Caco-2 (cell line): ENCODE results near the gene SLCO2A1. TPM values are rescaled to one million over a fixed set of nuclear protein-coding genes. Genes with fewer than 3 reads are reported as not detected.

ENCODE experiments used
- BruUV-seq: library from RNA; stranded (reverse); fragments of 400-500 nt; replicated peaks from 2 replicates; lab custom pipeline; 2021; lab: Mats Ljungman, UMichigan
- CTCF ChIA-PET: fragments of 300-600 bp; sonication (Branson Sonifier 250); formaldehyde crosslinking; loops from one replicate; lab custom pipeline; 2022; ENCODE audit warnings: antibody characterized with exemption; lab: Charles Lee
- POLR2A ChIA-PET: fragments of 300-600 bp; sonication (Branson Sonifier 250); formaldehyde crosslinking; loops from one replicate; lab custom pipeline; 2022; ENCODE audit warnings: antibody characterized with exemption; lab: Charles Lee
- DNase-seq, 2 experiments: peaks; one replicate each; pipeline versions ENCODE4 v3.0.0 to v3.0.0-alpha.2; 2020 to 2022
- H3K27me3 ChIP-seq: replicated peaks from 2 replicates; pipeline ENCODE4 v1.6.0; 2011; ENCODE audit warnings: low read length; ENCODE audit not compliant: control insufficient read depth, insufficient read depth
- H3K36me3 ChIP-seq: 2 replicates; pipeline ENCODE4 v1.5.1; 2011; ENCODE audit warnings: low read length; ENCODE audit not compliant: control insufficient read depth, insufficient read depth
- H3K4me1 ChIP-seq: fragments of 250-450 bp; sonication (Bioruptor Pico); 2 replicates; pipeline ENCODE4 v1.5.1; 2020; ENCODE audit warnings: mild to moderate bottlenecking
- H3K4me3 ChIP-seq: 2 replicates; pipeline ENCODE4 v1.5.1; 2011; ENCODE audit warnings: low read depth, mild to moderate bottlenecking, control low read depth, low read length
- H3K9me3 ChIP-seq: fragments of 250-450 bp; sonication (Bioruptor Pico); 2 replicates; pipeline ENCODE4 v1.5.1; 2020; ENCODE audit warnings: mild to moderate bottlenecking, moderate library complexity
- H3K27ac Mint-ChIP-seq: one replicate; pipeline ENCODE4 v1.8.0; 2022; ENCODE audit warnings: mixed read lengths; ENCODE audit not compliant: unreplicated experiment
- H3K27me3 Mint-ChIP-seq: one replicate; pipeline ENCODE4 v1.8.0; 2022; ENCODE audit warnings: mixed read lengths; ENCODE audit not compliant: insufficient read depth, unreplicated experiment
- H3K36me3 Mint-ChIP-seq: one replicate; pipeline ENCODE4 v1.8.0; 2022; ENCODE audit warnings: mild to moderate bottlenecking, mixed read lengths; ENCODE audit not compliant: insufficient read depth, unreplicated experiment
- H3K4me1 Mint-ChIP-seq: one replicate; pipeline ENCODE4 v1.8.0; 2022; ENCODE audit warnings: low read depth, mixed read lengths; ENCODE audit not compliant: unreplicated experiment
- H3K4me3 Mint-ChIP-seq: one replicate; pipeline ENCODE4 v1.8.0; 2022; ENCODE audit warnings: mild to moderate bottlenecking, moderate library complexity, mixed read lengths; ENCODE audit not compliant: unreplicated experiment
- H3K9me3 Mint-ChIP-seq: one replicate; pipeline ENCODE4 v1.8.0; 2022; ENCODE audit warnings: mixed read lengths; ENCODE audit not compliant: unreplicated experiment
- intact Hi-C: fragments of 100-400 bp; cut with micrococcal nuclease; formaldehyde crosslinking; loops from one replicate; pipeline ENCODE4 v1.10.0; 2022; ENCODE audit not compliant: unreplicated experiment
- total RNA-seq: library from RNA; stranded (reverse); gene quantifications from 2 replicates; pipeline ENCODE4 v1.2.3, GENCODE V29; 2022
- TF ChIP-seq, protein P1 (sequence below), 2 experiments: fragments of 200-600 bp in 1 of 2; IDR thresholded peaks; 1 replicate in 1 of 2; 2 replicates in 1 of 2; pipeline versions ENCODE4 v1.5.1 to v1.8.0; 2011 to 2022; ENCODE audit warnings: antibody characterized with exemption in 1 of 2, control low read depth in 1 of 2, inconsistent platforms in 1 of 2, low read depth in 1 of 2, low read length in 1 of 2, mild to moderate bottlenecking in 1 of 2, moderate library complexity in 1 of 2; ENCODE audit not compliant: insufficient read depth in 1 of 2, severe bottlenecking in 1 of 2, unreplicated experiment in 1 of 2

SLCO2A1 gene
- total RNA-seq, 1 experiment from 2014 or later: 2.5 TPM

DNA sequence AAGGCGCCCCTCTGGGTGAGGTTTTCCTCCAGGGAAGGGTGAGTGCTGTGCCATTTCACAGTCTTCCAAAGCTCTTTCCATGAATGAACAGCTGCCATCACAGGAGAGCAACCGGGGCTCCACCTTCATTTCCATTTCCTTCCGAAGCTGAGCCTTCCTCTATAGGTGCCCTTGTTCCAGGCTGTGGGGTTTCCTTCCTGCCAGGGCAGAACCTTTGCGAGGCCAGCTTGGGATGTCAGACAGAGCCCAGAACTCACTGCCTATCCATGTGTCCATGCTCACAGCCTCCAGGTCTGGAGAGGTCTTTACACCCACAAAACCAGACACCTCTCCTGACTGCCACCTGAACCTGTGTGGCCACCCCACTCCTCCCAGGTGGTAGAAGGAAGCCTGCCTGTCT is 49.2 kb downstream of the SLCO2A1 start:
- TF ChIP-seq, protein P1, sequence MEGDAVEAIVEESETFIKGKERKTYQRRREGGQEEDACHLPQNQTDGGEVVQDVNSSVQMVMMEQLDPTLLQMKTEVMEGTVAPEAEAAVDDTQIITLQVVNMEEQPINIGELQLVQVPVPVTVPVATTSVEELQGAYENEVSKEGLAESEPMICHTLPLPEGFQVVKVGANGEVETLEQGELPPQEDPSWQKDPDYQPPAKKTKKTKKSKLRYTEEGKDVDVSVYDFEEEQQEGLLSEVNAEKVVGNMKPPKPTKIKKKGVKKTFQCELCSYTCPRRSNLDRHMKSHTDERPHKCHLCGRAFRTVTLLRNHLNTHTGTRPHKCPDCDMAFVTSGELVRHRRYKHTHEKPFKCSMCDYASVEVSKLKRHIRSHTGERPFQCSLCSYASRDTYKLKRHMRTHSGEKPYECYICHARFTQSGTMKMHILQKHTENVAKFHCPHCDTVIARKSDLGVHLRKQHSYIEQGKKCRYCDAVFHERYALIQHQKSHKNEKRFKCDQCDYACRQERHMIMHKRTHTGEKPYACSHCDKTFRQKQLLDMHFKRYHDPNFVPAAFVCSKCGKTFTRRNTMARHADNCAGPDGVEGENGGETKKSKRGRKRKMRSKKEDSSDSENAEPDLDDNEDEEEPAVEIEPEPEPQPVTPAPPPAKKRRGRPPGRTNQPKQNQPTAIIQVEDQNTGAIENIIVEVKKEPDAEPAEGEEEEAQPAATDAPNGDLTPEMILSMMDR (IDR thresholded peaks at IDR 0.05; ENCODE audit: insufficient read depth in 1 of 2, low read depth in 1 of 2, low read length in 1 of 2, severe bottlenecking in 1 of 2, unreplicated experiment in 1 of 2): no peak
- Histone ChIP-seq H3K9me3 (no peaks in the 10 kb centered on the region), H3K4me1 (no peaks in the 10 kb centered on the region), H3K4me3 (no peak overlapping the region), H3K36me3 (no peaks in the 10 kb centered on the region), H3K27me3 (no peaks in the 10 kb centered on the region)
- H3K4me1 Mint-ChIP-seq: no peaks in the 10 kb centered on the region
- no TSS peak for BruUV-seq
- H3K36me3 Mint-ChIP-seq: peaks cover 4% of the 10 kb centered on the region
- no peaks in the 10 kb centered on the region for H3K27me3 Mint-ChIP-seq
- no peaks in the 10 kb centered on the region for H3K9me3 Mint-ChIP-seq
- intact Hi-C loops: no loop called here
- no peak for DNase-seq
- ChIA-PET POLR2A (no interaction called here), CTCF (no interaction called here)
- H3K27ac Mint-ChIP-seq: no peak overlapping the region
- H3K4me3 Mint-ChIP-seq: no peak overlapping the region

DNA sequence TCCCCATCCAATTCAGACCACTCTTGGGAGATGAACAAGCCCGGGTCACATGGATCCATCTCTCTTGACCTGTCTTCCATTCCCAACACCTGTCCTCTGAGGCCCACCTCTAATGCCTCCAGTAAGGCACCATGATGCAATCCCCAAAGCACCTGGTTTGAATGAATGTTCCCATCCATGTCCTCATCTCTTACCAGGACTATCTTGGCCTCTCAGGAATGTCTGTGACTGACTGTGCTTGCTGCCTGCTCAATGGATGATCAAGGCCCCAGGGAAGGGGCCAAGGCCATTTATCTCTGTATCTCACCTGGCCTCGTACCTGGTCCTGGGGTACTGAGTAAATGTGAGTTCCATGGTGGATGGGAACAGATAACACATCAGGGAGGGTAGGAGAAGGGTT is 49.7 kb downstream of the SLCO2A1 start:
- no TSS peak for BruUV-seq
- H3K4me3 Mint-ChIP-seq: no peak overlapping the region
- Histone ChIP-seq H3K4me1 (no peaks in the 10 kb centered on the region), H3K27me3 (no peaks in the 10 kb centered on the region), H3K36me3 (no peaks in the 10 kb centered on the region), H3K4me3 (no peak overlapping the region), H3K9me3 (no peaks in the 10 kb centered on the region)
- intact Hi-C loops: no loop called here
- TF ChIP-seq, protein P1 (IDR thresholded peaks at IDR 0.05; ENCODE audit: insufficient read depth in 1 of 2, low read depth in 1 of 2, low read length in 1 of 2, severe bottlenecking in 1 of 2, unreplicated experiment in 1 of 2): no peak
- H3K27ac Mint-ChIP-seq: no peak overlapping the region
- no peaks in the 10 kb centered on the region for H3K27me3 Mint-ChIP-seq
- CTCF ChIA-PET: no interaction called here
- no peaks in the 10 kb centered on the region for H3K9me3 Mint-ChIP-seq
- DNase-seq: no peak
- peaks cover 4% of the 10 kb centered on the region for H3K36me3 Mint-ChIP-seq
- POLR2A ChIA-PET: no interaction called here
- H3K4me1 Mint-ChIP-seq: no peaks in the 10 kb centered on the region

- no peaks in the 10 kb centered on the region for H3K4me1 ChIP-seq
- Mint-ChIP-seq H3K4me3 (no peak overlapping the region), H3K4me1 (no peaks in the 10 kb centered on the region), H3K27me3 (no peaks in the 10 kb centered on the region), H3K36me3 (peaks cover 4% of the 10 kb centered on the region), H3K27ac (no peak overlapping the region), H3K9me3 (no peaks in the 10 kb centered on the region)
- no peaks in the 10 kb centered on the region for H3K9me3 ChIP-seq
- intact Hi-C loops: no loop called here
- H3K36me3 ChIP-seq: no peaks in the 10 kb centered on the region
- TF ChIP-seq, protein P1 (IDR thresholded peaks at IDR 0.05; ENCODE audit: insufficient read depth in 1 of 2, low read depth in 1 of 2, low read length in 1 of 2, severe bottlenecking in 1 of 2, unreplicated experiment in 1 of 2): no peak
- no TSS peak for BruUV-seq
- no peak overlapping the region for H3K4me3 ChIP-seq
- DNase-seq: no peak
- H3K27me3 ChIP-seq: no peaks in the 10 kb centered on the region
- ChIA-PET POLR2A (no interaction called here), CTCF (no interaction called here)
These were observed 50.2 kb downstream of the SLCO2A1 start for GRCh38 chr3:133979553-133979952.
